SW480 (cell line): ENCODE measurements around the gene ZNF287.
A peak's percentile ranks its signal among the peaks of the same experiment; 100 is the strongest.

Experiments
- DNase-seq: peaks from one replicate; pipeline ENCODE4 v3.0.0-alpha.2; 2016; ENCODE audit warnings: low spot score

Gene ZNF287

GRCh38 chr17:16516594-16517051, 52.4 kb downstream of the ZNF287 start:
- peak; percentile 83 for DNase-seq

- DNase-seq: peak; percentile 70
Measured at GRCh38 chr17:16515933-16516332, 53.1 kb downstream of the ZNF287 start.

GRCh38 chr17:16513873-16514272, 55.1 kb downstream of the ZNF287 start:
- no peak for DNase-seq

GRCh38 chr17:16512011-16512410, 57.0 kb downstream of the ZNF287 start:
- DNase-seq: no peak

GRCh38 chr17:16511593-16511992, 57.4 kb downstream of the ZNF287 start:
- no peak for DNase-seq

- DNase-seq: no peak
Measured at GRCh38 chr17:16507918-16508533, 61.0 kb downstream of the ZNF287 start.

- no peak for DNase-seq
Measured at GRCh38 chr17:16506188-16506587, 62.8 kb downstream of the ZNF287 start.

GRCh38 chr17:16504984-16505383, 64.0 kb downstream of the ZNF287 start:
- no peak for DNase-seq
